ENCODE data around the gene KRTAP4-7. TPM values are rescaled to one million over a fixed set of nuclear protein-coding genes. Genes with fewer than 3 reads are reported as not detected.
"Not testable (repeated sequence)": the region's sequence is repeated elsewhere in the genome, so short reads cannot be mapped to it uniquely, and the experiment has no call there.

Gene KRTAP4-7
- total and polyA plus RNA-seq, 2 of the 4 experiments (the other 2 are of a cell fraction) = not detected

DNA sequence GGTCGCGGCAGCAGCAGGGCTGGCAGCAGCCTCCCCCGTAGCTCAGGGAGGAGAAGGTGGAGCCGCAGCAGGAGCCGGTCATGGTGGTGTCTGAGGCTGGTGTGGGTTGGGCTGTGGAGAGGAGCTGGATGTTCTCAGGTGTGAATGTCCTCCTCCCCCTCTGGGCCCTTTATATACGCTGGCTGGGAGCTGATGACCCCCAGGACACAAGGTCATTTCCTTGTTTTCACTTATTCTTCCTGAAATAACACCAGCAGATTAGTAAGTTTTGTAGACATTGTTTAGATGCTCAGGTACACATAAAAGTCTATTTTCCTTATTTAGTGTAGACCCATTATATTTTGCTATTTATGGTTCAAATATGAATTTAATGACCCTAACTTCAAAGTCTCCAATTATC lies 28.8 kb upstream of the KRTAP4-7 start, which contains the start of gene KRTAP2-2:
Gene KRTAP2-2, minus strand, starts transcription at position 101 of the 400 bp plus-strand sequence. Its CDS starts 19 bp downstream, at position 82.
- Histone ChIP-seq H4K5ac (ENCODE audit: low read depth, low read length) (peak within 1 kb of the TSS; percentile 42; the same call in 1 of the 2 replicates), H2BK15ac (ENCODE audit: low read depth, low read length) (peak within 1 kb of the TSS; percentile 87; the same call in 1 of the 3 replicates), H3K14ac (replicated peaks; ENCODE audit: low read depth, low read length) (0 out of 2 replicates have a peak within 1 kb of the TSS, but pooled peaks have one; percentile 25), H2BK5ac (ENCODE audit: low read depth, low read length, poor library complexity, severe bottlenecking) (peak within 1 kb of the TSS; percentile 61), H3K4ac (ENCODE audit: low read depth, low read length) (peak within 1 kb of the TSS; percentile 49), H2AK5ac (ENCODE audit: low read depth, low read length) (peak within 1 kb of the TSS; percentile 74), H4K8ac (ENCODE audit: low read depth in 2 of 2, low read length in 2 of 2) (peak within 1 kb of the TSS; percentile 12 to 20; a peak in 2 of 4 replicates), H2BK20ac (ENCODE audit: low read depth, low read length) (peak within 1 kb of the TSS; percentile 75), H4K91ac (ENCODE audit: insufficient read depth, low read depth, low read length) (peak within 1 kb of the TSS; percentile 72), H3K18ac (ENCODE audit: low read depth, low read length) (peak within 1 kb of the TSS; percentile 60; the same call in 1 of the 2 replicates), H3K56ac (ENCODE audit: extremely low read depth, insufficient read depth, low read length) (peak within 1 kb of the TSS; percentile 50; the same call in 1 of the 2 replicates), H2BK120ac (ENCODE audit: low read depth, low read length) (peak within 1 kb of the TSS; percentile 45)
- H4K20me1 ChIP-seq (ENCODE audit: insufficient read depth, low read length); H3K27ac ChIP-seq (ENCODE audit: insufficient read depth, low read length); in situ Hi-C loops (cut with MboI; ENCODE audit: low sequenced_read_pairs); CTCF ChIA-PET; POLR2A ChIA-PET (ENCODE audit: unreplicated experiment); H3K4me1 ChIP-seq (ENCODE audit: control insufficient read depth, insufficient read depth, low read length); H3K9me3 ChIP-seq (ENCODE audit: control insufficient read depth, insufficient read depth, low read length); H3K36me3 ChIP-seq (ENCODE audit: control insufficient read depth, insufficient read depth, low read length); dilution Hi-C loops (cut with HindIII; ENCODE audit: low sequenced_read_pairs, unreplicated experiment); DNase-seq; H3K27me3 ChIP-seq (ENCODE audit: control insufficient read depth, insufficient read depth, low read length); H2AFZ ChIP-seq (replicated peaks; ENCODE audit: low read length, poor library complexity); H3K9me1 ChIP-seq (ENCODE audit: insufficient read depth, low read length); H3K4me2 ChIP-seq (ENCODE audit: low read depth, low read length); BruUV-seq (replicated peaks); H3K79me1 ChIP-seq (ENCODE audit: low read depth in 1 of 2, low read length in 2 of 2); H3K23ac ChIP-seq (ENCODE audit: low read depth, low read length); ATAC-seq (ENCODE audit: low read depth); H3K4me3 ChIP-seq (ENCODE audit: insufficient read depth, low read depth, low read length); H2AK9ac ChIP-seq (replicated peaks; ENCODE audit: low read depth, low read length, poor library complexity); H3K9ac ChIP-seq (ENCODE audit: low read depth, low read length): not testable (repeated sequence)
- no CpG with 5 or more reads among the region's 6 CpGs for WGBS, 2 experiments (ENCODE audit: extremely low coverage in 2 of 2, insufficient read length in 1 of 2)
- intact Hi-C loops (cut with micrococcal nuclease) = loop anchor here (5.0 kb wide), 1 partner anchor 98 kb away; no protein-coding TSS in a partner anchor
